Lower leg skin (tissue), 3 donors: ENCODE data around the gene MAP3K14.

Source experiments
- CTCF ChIP-seq, 3 donors: fragments of 450-650 bp; IDR thresholded peaks; one replicate each; pipeline ENCODE4 v1.5.1; 2016; ENCODE audit warnings: antibody characterized with exemption in 3 of 3, mild to moderate bottlenecking in 3 of 3, moderate library complexity in 2 of 3
- POLR2A ChIP-seq, 2 donors: fragments of 450-650 bp; IDR thresholded peaks; one replicate each; pipeline ENCODE4 v1.6.1; 2016 to 2017; ENCODE audit warnings: antibody characterized with exemption in 2 of 2, mild to moderate bottlenecking in 1 of 2, moderate library complexity in 1 of 2

GRCh38 chr17:45224671-45225050 is 92.2 kb downstream of the MAP3K14 start:
- TF ChIP-seq CTCF (IDR thresholded peaks at IDR 0.05) (no peak), POLR2A (IDR thresholded peaks at IDR 0.05) (no peak)
